Left ventricle myocardium inferior (tissue), 1 donor: Measurements from ENCODE around the gene NCK2. TPM values are rescaled to one million over a fixed set of nuclear protein-coding genes. Genes with fewer than 3 reads are reported as not detected.

ENCODE experiments used
- DNase-seq: peaks from one replicate; pipeline ENCODE4 v3.0.0-alpha.2; 2020
- H3K27ac ChIP-seq: fragments of 200-600 bp; replicated peaks from 2 replicates; pipeline ENCODE4 v1.8.0; 2021
- H3K27me3 ChIP-seq: fragments of 200-600 bp; 2 replicates; pipeline ENCODE4 v1.8.0; 2021; ENCODE audit warnings: low read depth
- H3K36me3 ChIP-seq: fragments of 200-600 bp; 2 replicates; pipeline ENCODE4 v1.8.0; 2021
- H3K4me1 ChIP-seq: fragments of 200-600 bp; 2 replicates; pipeline ENCODE4 v1.8.0; 2021
- H3K4me3 ChIP-seq: fragments of 200-600 bp; 2 replicates; pipeline ENCODE4 v1.8.0; 2021; ENCODE audit warnings: mild to moderate bottlenecking, moderate library complexity
- H3K9me3 ChIP-seq: fragments of 200-600 bp; replicated peaks from 2 replicates; pipeline ENCODE4 v1.8.0; 2021
- CTCF ChIP-seq: fragments of 200-600 bp; IDR thresholded peaks from 2 replicates; pipeline ENCODE4 v1.8.0; 2021; ENCODE audit warnings: antibody characterized with exemption, mild to moderate bottlenecking, borderline replicate concordance
- intact Hi-C: fragments of 100-400 bp; cut with micrococcal nuclease; formaldehyde crosslinking; loops from one replicate; pipeline ENCODE4 v1.11.0; 2022
- total RNA-seq: library from RNA; stranded (reverse); fragmentation: NEBNext Ultra II Directional; extraction: Animal tissue kit (Norgen Biotek cat#: 25700); gene quantifications from one replicate; pipeline ENCODE4 v1.2.1, GENCODE V29; 2021
- donor health status: DM: no; HTN: yes; CAD: no; lungs with severe emphysema.

The NCK2 gene
- total RNA-seq, 1 donor from 2014 or later: 24.7 TPM

- intact Hi-C loops: loop anchor here (10.0 kb wide), 1 partner anchor 92 kb away; no protein-coding TSS in a partner anchor
- Histone ChIP-seq H3K4me3 (no peak overlapping the region), H3K4me1 (peaks cover 81% of the 10 kb centered on the region), H3K27me3 (no peaks in the 10 kb centered on the region), H3K27ac (peak overlapping the region; percentile 69), H3K9me3 (peaks cover 9% of the 10 kb centered on the region), H3K36me3 (peaks cover 9% of the 10 kb centered on the region)
- TF ChIP-seq CTCF: no peak
- no peak for DNase-seq
Measured at GRCh38 chr2:105886687-105887086, 142.0 kb downstream of the NCK2 start.

GRCh38 chr2:105887256-105887655, 142.5 kb downstream of the NCK2 start:
- TF ChIP-seq CTCF: no peak
- Histone ChIP-seq H3K36me3 (peaks cover 3% of the 10 kb centered on the region), H3K27me3 (no peaks in the 10 kb centered on the region), H3K9me3 (peaks cover 9% of the 10 kb centered on the region), H3K4me1 (peaks cover 81% of the 10 kb centered on the region), H3K27ac (peak overlapping the region; percentile 69), H3K4me3 (no peak overlapping the region)
- no peak for DNase-seq
- intact Hi-C loops: loop anchor here (10.0 kb wide), 1 partner anchor 92 kb away; no protein-coding TSS in a partner anchor

GRCh38 chr2:105888625-105889024, 143.9 kb downstream of the NCK2 start:
- DNase-seq: no peak
- Histone ChIP-seq H3K27me3 (no peaks in the 10 kb centered on the region), H3K9me3 (peaks cover 9% of the 10 kb centered on the region), H3K27ac (peak overlapping the region; percentile 36), H3K36me3 (peaks cover 8% of the 10 kb centered on the region), H3K4me3 (no peak overlapping the region), H3K4me1 (peaks cover 69% of the 10 kb centered on the region)
- TF ChIP-seq CTCF: no peak
- intact Hi-C loops: loop anchor here (10.0 kb wide), 1 partner anchor 94 kb away; no protein-coding TSS in a partner anchor

GRCh38 chr2:105889046-105889445, 144.3 kb downstream of the NCK2 start:
- Histone ChIP-seq H3K4me1 (peaks cover 65% of the 10 kb centered on the region), H3K36me3 (peaks cover 11% of the 10 kb centered on the region), H3K27me3 (no peaks in the 10 kb centered on the region), H3K9me3 (peaks cover 9% of the 10 kb centered on the region), H3K4me3 (no peak overlapping the region), H3K27ac (peak overlapping the region; percentile 36)
- TF ChIP-seq CTCF: no peak
- DNase-seq: no peak
- intact Hi-C loops: loop anchor here (10.0 kb wide), 1 partner anchor 94 kb away; no protein-coding TSS in a partner anchor

GRCh38 chr2:105890111-105890510, 145.4 kb downstream of the NCK2 start:
- no peak overlapping the region for H3K27ac ChIP-seq
- peaks cover 58% of the 10 kb centered on the region for H3K4me1 ChIP-seq
- no peaks in the 10 kb centered on the region for H3K27me3 ChIP-seq
- intact Hi-C loops: no loop called here
- no peak for TF ChIP-seq CTCF
- H3K9me3 ChIP-seq: peaks cover 9% of the 10 kb centered on the region
- no peak overlapping the region for H3K4me3 ChIP-seq
- H3K36me3 ChIP-seq: peaks cover 22% of the 10 kb centered on the region
- no peak for DNase-seq

- peaks cover 22% of the 10 kb centered on the region for H3K36me3 ChIP-seq
- no peak for DNase-seq
- peaks cover 52% of the 10 kb centered on the region for H3K4me1 ChIP-seq
- no peak overlapping the region for H3K27ac ChIP-seq
- intact Hi-C loops: no loop called here
- no peak for TF ChIP-seq CTCF
- no peak overlapping the region for H3K4me3 ChIP-seq
- no peaks in the 10 kb centered on the region for H3K27me3 ChIP-seq
- peaks cover 9% of the 10 kb centered on the region for H3K9me3 ChIP-seq
Measured at GRCh38 chr2:105890856-105891255, 146.1 kb downstream of the NCK2 start.
